Right lobe of liver (tissue), 6 donors: ENCODE results near the gene SMPD3. TPM values are rescaled to one million over a fixed set of nuclear protein-coding genes. Genes with fewer than 3 reads are reported as not detected.
A peak's percentile ranks its signal among the peaks of the same experiment; 100 is the strongest.

Experiments
- ATAC-seq, 4 donors: fragments of 200-7000 bp; cut with Tn5 transposase; one replicate each; pipeline ENCODE4 v1.9.1; 2020; ENCODE audit warnings: mild to moderate bottlenecking in 4 of 4, moderate library complexity in 4 of 4
- DNase-seq, 3 donors: peaks; one replicate each; pipeline ENCODE4 v3.0.0-alpha.2; 2020
- H3K27ac ChIP-seq, 3 donors: fragments of 200-600 bp; one replicate each; pipeline ENCODE4 v1.8.0; 2022
- H3K27me3 ChIP-seq, 2 donors: fragments of 200-600 bp; one replicate each; pipeline ENCODE4 v1.8.0; 2022
- H3K36me3 ChIP-seq, 4 donors: fragments of 200-600 bp; sonication (generic) in 1 of 4; one replicate each; pipeline versions ENCODE4 v1.5.1 to v1.8.0; 2017 to 2022; ENCODE audit warnings: control low read depth in 1 of 4
- H3K4me1 ChIP-seq, 4 donors: fragments of 200-600 bp; sonication (generic) in 1 of 4; one replicate each; pipeline versions ENCODE4 v1.5.1 to v1.8.0; 2017 to 2022; ENCODE audit warnings: control low read depth in 1 of 4
- H3K4me3 ChIP-seq, 3 donors: fragments of 200-600 bp; one replicate each; pipeline ENCODE4 v1.8.0; 2022
- H3K9me3 ChIP-seq, 4 donors: fragments of 200-600 bp; sonication (generic) in 1 of 4; one replicate each; pipeline versions ENCODE4 v1.5.1 to v1.8.0; 2017 to 2022; ENCODE audit warnings: control low read depth in 1 of 4
- POLR2A ChIP-seq: fragments of 450-650 bp; IDR thresholded peaks from one replicate; pipeline ENCODE4 v1.6.1; 2017; ENCODE audit warnings: antibody characterized with exemption, mild to moderate bottlenecking
- WGBS: methylation state at CpG from one replicate; pipeline ENCODE4 v1.1.6; 2018; ENCODE audit warnings: low coverage, low lambda C conversion rate; ENCODE audit not compliant: insufficient coverage; ENCODE audit errors: missing lambda C conversion rate; 5-methylcytosine and 5-hydroxymethylcytosine counted together
- intact Hi-C, 2 donors: fragments of 100-400 bp; cut with DNase I; formaldehyde crosslinking; loops; one replicate each; pipeline versions ENCODE4 v1.11.2 to v1.14.1; 2022
- total RNA-seq, 6 experiments: library from RNA; depleted of rRNA in 2 of 6; stranded (reverse); fragments of >200 nt in 2 of 6; fragmentation: NEBNext Ultra II Directional in 3 of 6; extraction: Animal tissue kit (Norgen Biotek cat#: 25700) in 3 of 6; gene quantifications; one replicate each; pipeline versions ENCODE4 v1.1.0 to v1.2.4, GENCODE V29; 2016 to 2023
- TF ChIP-seq, protein P1 (sequence below), 4 donors: fragments of 200-600 bp in 3 of 4; fragments of 450-650 bp in 1 of 4; IDR thresholded peaks; one replicate each; pipeline versions ENCODE4 v1.5.1 to v1.8.0; 2016 to 2022; ENCODE audit warnings: antibody characterized with exemption in 4 of 4, mild to moderate bottlenecking in 2 of 4
- donor health status: DM: no; HTN: yes; CAD: no.
- donor health status: DM: no; HTN: no; CAD: no.
- donor health status: DM: no; HTN: no; CAD: no.
- donor health status: DM: no; HTN: yes; CAD: no.
- donor health status: DM: no; HTN: yes; CAD: no.

SMPD3 gene
- total RNA-seq, 6 experiments from 2014 or later: 0.18 to 27.2 (median 5.0) TPM

- Histone ChIP-seq H3K27me3 (no peaks in the 10 kb centered on the region), H3K4me1 (peaks cover 0 to 19% (median 9%) of the 10 kb centered on the region in 4 donors), H3K27ac (no peak overlapping the region), H3K9me3 (no peaks in the 10 kb centered on the region), H3K4me3 (no peak overlapping the region), H3K36me3 (no peaks in the 10 kb centered on the region)
- intact Hi-C loops: no loop called here
- no peak for ATAC-seq
- TF ChIP-seq POLR2A: no peak
- TF ChIP-seq, protein P1, sequence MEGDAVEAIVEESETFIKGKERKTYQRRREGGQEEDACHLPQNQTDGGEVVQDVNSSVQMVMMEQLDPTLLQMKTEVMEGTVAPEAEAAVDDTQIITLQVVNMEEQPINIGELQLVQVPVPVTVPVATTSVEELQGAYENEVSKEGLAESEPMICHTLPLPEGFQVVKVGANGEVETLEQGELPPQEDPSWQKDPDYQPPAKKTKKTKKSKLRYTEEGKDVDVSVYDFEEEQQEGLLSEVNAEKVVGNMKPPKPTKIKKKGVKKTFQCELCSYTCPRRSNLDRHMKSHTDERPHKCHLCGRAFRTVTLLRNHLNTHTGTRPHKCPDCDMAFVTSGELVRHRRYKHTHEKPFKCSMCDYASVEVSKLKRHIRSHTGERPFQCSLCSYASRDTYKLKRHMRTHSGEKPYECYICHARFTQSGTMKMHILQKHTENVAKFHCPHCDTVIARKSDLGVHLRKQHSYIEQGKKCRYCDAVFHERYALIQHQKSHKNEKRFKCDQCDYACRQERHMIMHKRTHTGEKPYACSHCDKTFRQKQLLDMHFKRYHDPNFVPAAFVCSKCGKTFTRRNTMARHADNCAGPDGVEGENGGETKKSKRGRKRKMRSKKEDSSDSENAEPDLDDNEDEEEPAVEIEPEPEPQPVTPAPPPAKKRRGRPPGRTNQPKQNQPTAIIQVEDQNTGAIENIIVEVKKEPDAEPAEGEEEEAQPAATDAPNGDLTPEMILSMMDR (IDR thresholded peaks at IDR 0.05): no peak
- no peak for DNase-seq
- WGBS: 69% methylated on average over 4 of the region's 5 CpGs
Measured at GRCh38 chr16:68382296-68382718, 66.0 kb downstream of the SMPD3 start.

- Histone ChIP-seq H3K36me3 (no peaks in the 10 kb centered on the region), H3K27me3 (no peaks in the 10 kb centered on the region), H3K27ac (no peak overlapping the region), H3K4me3 (no peak overlapping the region), H3K9me3 (no peaks in the 10 kb centered on the region), H3K4me1 (peaks cover 0 to 14% (median 5%) of the 10 kb centered on the region in 4 donors)
- TF ChIP-seq, protein P1 (IDR thresholded peaks at IDR 0.05): no peak
- no peak for TF ChIP-seq POLR2A
- no peak for ATAC-seq
- 94% methylated on average over 5 of the region's 7 CpGs for WGBS
- intact Hi-C loops: no loop called here
- DNase-seq: no peak
Measured at GRCh38 chr16:68381363-68381724, 67.0 kb downstream of the SMPD3 start.

GRCh38 chr16:68380676-68381362 lies 67.5 kb downstream of the SMPD3 start:
- intact Hi-C loops: no loop called here
- DNase-seq (no peak), ATAC-seq (no peak)
- no peak for TF ChIP-seq POLR2A
- TF ChIP-seq, protein P1 (IDR thresholded peaks at IDR 0.05): no peak
- Histone ChIP-seq H3K36me3 (no peaks in the 10 kb centered on the region), H3K27me3 (no peaks in the 10 kb centered on the region), H3K27ac (no peak overlapping the region), H3K4me3 (no peak overlapping the region), H3K9me3 (no peaks in the 10 kb centered on the region), H3K4me1 (peaks cover 0 to 9% (median 2%) of the 10 kb centered on the region in 4 donors)
- 100% methylated on average over 2 of the region's 10 CpGs for WGBS

GRCh38 chr16:68380348-68380670 lies 68.0 kb downstream of the SMPD3 start:
- no peak for TF ChIP-seq POLR2A
- TF ChIP-seq, protein P1 (IDR thresholded peaks at IDR 0.05): no peak
- Histone ChIP-seq H3K9me3 (no peaks in the 10 kb centered on the region), H3K27ac (no peak overlapping the region), H3K27me3 (no peaks in the 10 kb centered on the region), H3K4me3 (no peak overlapping the region), H3K4me1 (peaks cover 0 to 4% (median 0%) of the 10 kb centered on the region in 4 donors), H3K36me3 (no peaks in the 10 kb centered on the region)
- peak in 1 of 3 donors; percentile 39 for DNase-seq
- intact Hi-C loops: no loop called here
- ATAC-seq: no peak
- no CpG with 5 or more reads among the region's 5 CpGs for WGBS
